ENCODE results near the gene WASHC1.
"Not testable (repeated sequence)": the region's sequence is repeated elsewhere in the genome, so short reads cannot be mapped to it uniquely, and the experiment has no call there.

The WASHC1 gene

DNA sequence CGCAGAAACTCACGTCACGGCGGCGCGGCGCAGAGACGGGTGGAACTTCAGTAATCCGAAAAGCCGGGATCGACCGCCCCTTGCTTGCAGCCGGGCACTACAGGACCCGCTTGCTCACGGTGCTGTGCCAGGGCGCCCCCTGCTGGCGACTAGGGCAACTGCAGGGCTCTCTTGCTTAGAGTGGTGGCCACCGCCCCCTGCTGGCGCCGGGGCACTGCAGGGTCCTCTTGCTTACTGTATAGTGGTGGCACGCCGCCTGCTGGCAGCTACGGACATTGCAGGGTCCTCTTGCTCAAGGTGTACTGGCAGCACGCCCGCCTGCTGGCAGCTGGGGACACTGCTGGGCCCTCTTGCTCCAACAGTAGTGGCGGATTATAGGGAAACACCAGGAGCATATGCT is 18.1 kb downstream of the WASHC1 start:
- FAIRE-seq = not testable (repeated sequence)

DNA sequence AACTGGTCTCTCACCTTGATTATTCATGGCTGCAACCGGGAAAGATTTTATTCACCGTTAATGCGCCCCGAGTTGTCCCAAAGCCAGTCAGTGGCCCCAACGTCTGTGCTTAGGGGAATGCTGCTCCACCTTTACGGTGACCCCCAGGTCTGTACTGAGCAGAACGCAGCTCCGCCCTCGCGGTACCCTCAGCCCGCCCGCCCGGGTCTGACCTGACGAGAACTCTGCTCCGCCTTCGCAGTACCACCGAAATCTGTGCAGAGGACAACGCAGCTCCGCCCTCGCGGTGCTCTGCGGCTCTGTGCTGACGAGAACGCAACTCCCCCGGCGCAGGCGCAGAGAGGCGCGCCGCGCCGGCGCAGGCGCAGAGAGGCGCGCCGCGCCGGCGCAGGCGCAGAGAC is 18.6 kb downstream of the WASHC1 start:
- FAIRE-seq = not testable (repeated sequence)

DNA sequence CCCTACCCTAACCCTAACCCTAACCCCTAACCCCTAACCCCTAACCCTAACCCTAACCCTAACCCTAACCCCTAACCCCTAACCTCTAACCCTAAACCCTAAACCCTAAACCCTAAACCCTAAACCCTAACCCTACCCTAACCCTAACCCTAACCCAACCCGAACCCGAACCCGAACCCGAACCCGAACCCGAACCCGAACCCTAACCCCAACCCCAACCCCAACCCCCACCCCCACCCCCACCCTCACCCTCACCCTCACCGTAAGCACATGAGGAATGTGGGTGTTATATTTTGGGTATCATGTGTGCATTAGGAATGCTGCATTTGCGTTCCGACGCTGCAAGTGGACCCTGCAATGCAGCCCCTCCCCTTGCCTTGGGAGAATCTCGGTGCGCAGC is 19.0 kb downstream of the WASHC1 start:
- FAIRE-seq = not testable (repeated sequence)

All from A204.1 (cell line).